GM21786 (cell line): ENCODE results near the gene TXLNG.
A peak's percentile ranks its signal among the peaks of the same experiment; 100 is the strongest.

Experiments
- ATAC-seq: cut with Tn5 transposase; IDR thresholded peaks from one replicate; pipeline ENCODE4 v1.9.1; 2021; ENCODE audit not compliant: unreplicated experiment

The TXLNG gene

GRCh38 chrX:16785247-16786138 lies 773 bp upstream of the TXLNG start:
- no peak for ATAC-seq

GRCh38 chrX:16786791-16787735 lies 797 bp downstream of the TXLNG start:
- ATAC-seq: no peak

DNA sequence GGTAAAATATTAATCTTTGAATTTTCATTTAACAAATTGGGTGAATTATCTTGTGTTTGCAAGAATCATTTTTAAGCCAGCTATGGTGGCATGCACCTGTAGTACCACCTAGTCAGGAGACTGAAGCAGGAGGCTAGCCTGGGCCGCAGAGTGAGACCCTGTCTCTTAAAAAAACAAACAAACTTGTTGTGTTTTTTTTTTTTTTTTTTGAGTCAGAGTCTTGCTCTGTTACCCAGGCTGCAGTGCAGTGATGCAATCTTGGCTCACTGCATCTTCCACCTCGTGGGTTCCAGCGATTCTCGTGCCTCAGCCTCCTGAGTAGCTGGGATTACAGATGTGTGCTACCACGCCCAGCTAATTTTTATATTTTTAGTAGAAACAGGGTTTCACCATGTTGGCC lies 2.2 kb downstream of the TXLNG start:
- no peak for ATAC-seq

GRCh38 chrX:16796298-16796697 lies 10.0 kb downstream of the TXLNG start:
- no peak for ATAC-seq

DNA sequence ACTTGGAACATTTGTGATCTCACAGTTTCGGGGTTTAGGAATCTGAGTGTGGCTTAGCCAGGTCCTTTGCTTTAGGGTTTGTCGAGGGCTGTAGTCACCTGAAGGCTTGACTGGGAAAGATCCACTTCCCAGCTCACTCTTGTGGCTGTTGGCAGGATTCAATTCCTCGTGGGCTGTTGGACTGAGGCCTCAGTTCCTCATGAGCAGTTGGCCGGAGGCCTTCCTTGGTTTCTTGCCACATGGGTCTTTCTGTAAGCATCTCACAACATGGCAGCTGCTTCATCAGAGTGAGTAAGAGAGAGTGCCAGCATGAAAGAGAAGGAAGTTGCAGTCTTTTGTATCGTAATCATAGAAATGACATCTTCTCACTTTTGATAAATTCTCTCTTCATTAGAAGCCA lies 11.1 kb downstream of the TXLNG start:
- no peak for ATAC-seq

GRCh38 chrX:16797841-16798240 lies 11.6 kb downstream of the TXLNG start:
- ATAC-seq: no peak

DNA sequence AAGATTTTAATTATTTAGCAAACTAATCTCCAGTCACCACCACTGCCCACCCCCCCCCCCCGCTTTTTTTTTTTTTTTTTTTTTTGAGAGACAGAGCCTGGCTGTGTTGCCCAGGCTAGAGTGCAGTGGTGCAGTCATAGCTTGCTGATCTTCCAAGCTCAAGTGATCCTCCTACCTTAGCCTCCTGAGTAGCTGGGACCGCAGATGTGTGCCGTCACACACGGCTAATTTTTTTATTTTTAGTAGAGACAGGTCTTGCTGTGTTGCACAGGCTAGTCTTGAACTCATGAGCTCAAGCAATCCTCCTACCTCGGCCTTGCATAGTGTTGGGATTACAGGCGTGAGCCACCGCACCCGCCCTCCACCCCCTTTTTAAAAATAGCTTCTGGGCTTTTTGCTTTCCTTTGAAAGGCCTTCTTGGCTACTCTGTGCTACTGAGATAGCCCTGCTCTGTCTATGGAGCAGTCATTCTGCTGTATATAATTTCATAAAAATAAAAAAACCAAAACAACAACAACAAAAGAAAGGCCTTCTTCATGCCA lies 18.7 kb downstream of the TXLNG start:
- peak; percentile 80 for ATAC-seq

GRCh38 chrX:16807548-16807947 lies 21.3 kb downstream of the TXLNG start:
- ATAC-seq: no peak

GRCh38 chrX:16807976-16808542 lies 21.8 kb downstream of the TXLNG start:
- no peak for ATAC-seq

DNA sequence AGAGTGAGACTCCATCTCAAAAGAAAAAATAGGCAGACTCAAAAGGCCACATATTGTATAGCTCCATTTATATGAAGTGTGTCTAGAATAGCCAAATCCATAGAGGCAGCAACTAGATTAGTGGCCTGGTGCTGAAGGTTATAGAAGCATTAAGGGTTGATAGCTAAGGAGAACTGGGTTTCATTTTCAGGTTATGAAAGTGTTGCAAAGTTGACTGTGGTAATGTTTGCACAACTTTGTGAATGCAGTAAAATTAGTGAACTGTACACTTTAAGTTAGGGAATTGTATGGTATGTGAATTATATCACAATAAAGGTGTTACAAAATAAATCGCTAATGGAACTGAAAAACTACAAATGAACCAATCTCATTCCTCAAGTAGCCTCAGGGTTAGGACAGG lies 28.3 kb downstream of the TXLNG start:
- no peak for ATAC-seq

GRCh38 chrX:16819634-16820033 lies 33.4 kb downstream of the TXLNG start:
- no peak for ATAC-seq

- no peak for ATAC-seq
Observed at GRCh38 chrX:16822723-16823122, 36.5 kb downstream of the TXLNG start.

DNA sequence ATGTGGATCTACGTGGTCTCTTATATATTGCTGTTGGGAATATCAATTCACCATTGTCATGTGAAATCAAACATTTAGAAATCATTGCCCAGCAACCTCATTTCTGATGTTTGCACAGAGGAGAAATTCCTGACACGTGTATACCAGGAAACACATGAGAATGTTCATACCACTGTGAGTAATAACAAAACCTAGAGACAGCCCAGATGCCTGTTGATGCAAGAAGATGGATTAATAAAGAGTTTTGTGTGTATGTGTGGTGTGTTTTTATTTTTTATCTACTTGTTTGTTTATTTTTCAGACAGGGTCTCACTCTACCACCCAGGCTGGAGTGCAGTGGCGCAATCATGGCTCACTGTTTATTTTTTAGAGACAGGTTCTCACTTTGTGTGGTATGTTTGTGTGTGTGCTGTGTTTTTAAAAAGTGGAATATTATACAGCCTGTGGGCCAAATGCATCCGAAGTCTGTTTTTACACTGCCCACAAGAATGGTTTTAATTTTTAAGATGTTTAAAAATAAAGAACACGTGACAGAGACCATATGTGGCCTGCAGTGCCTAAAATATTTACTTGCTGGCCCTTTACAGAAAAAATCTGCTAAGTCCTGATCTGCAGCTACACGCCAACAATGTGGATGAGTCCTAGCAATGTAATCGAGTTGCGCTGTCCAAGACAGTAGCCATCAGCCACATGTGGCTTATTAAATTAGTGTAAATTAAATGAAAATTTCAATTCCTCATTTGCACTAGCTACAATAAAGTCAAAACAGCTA lies 39.2 kb downstream of the TXLNG start:
- no peak for ATAC-seq

- no peak for ATAC-seq
Observed at GRCh38 chrX:16826207-16826606, 39.9 kb downstream of the TXLNG start.

GRCh38 chrX:16827225-16827624 lies 41.0 kb downstream of the TXLNG start:
- ATAC-seq: no peak

DNA sequence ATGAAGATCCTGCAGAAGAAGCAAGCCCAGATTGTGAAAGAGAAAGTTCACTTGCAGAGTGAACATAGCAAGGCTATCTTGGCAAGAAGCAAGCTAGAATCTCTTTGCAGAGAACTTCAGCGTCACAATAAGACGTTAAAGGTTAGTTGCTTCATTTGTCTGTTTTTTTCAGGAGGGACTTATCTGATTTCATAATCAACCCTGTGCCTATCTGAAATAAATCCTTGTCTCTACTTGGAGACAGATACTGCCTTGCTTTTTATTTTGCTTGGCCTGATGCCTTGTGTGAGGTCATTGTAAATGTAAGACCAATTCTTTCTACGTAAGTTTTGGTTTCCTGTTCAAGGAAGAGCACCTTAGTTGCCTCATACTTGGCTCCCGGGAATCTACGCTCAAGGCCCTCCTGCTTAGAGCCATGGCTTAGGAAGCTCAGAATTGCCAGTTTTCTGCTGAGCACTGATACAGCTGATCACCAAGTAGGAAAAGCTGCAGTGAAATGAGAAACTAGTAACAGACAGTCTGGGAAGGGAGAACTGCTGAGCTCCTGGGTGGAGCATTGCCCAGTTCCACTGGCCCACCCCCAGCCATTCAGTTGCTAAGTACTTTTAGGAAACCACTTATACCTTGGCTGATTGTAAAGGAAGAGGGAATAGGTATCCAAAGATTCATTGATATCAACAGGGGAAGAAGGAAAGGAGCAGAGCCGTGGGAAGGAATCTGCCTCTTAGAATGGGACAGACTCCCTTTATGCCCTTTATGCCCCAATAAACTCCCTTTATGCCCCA lies 42.0 kb downstream of the TXLNG start:
- no peak for ATAC-seq

DNA sequence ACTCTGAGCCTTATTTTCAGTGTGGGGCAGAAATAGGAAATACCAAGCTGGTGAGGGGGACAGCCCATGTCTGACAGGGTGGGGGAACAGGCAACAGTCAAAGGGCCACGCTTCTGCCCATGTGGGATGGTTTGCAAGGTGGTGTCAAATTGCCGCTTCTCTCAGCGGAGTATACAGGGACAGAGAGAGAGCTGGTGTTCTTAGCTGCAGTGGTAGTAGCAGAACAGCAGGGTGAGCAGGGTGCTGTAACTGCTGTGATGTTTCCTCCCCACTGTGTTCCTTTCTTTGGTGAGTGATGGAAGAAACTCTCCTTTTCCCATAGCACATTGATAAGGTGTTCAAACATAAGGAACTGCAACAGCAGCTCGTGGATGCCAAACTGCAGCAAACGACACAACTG lies 46.0 kb downstream of the TXLNG start:
- no peak for ATAC-seq

DNA sequence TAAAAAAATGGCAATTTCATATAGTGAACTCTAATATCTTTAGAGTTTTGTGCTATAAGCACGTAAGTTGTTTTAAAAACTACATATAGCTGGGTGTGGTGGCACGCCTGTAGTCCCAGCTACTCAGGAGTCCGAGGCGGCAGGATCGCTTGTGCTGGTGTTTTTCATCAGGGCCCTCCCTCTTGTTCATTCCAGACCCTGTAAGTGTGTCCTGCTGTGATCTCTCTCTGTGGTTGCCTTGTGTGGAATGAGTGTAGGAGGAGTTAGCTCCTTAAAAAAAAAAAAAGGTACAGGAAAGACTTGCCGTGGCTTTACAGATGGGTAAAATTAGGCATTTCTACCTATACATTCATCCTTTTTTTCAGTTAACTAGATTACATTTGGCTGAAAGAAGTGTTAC lies 48.5 kb downstream of the TXLNG start:
- no peak for ATAC-seq

DNA sequence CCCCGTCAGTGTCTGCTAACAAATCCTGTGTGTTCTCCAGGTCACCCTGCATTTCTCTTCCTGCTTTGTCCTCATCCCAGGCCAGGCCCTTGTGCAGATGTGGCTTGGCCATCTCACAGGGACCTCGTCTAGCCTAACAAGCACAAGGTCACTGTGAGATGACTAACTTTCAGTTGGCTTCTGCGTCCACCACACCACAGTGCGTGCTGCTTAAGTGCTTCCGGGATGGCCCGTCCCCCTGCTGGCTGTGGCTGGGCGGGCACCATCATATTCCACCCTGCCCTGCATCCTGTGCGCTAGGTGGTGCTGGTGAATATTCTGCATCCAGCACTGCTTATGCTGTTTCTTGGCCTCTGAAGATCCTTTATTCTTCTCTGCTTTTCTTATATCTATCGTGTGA lies 50.1 kb downstream of the TXLNG start:
- no peak for ATAC-seq
